GM19395 (cell line): Measurements from ENCODE around the gene DKKL1.

ENCODE experiments used
- ATAC-seq: cut with Tn5 transposase; IDR thresholded peaks from one replicate; pipeline ENCODE4 v1.9.1; 2021; ENCODE audit warnings: mild to moderate bottlenecking, moderate library complexity; ENCODE audit not compliant: unreplicated experiment

Gene DKKL1

GRCh38 chr19:49418511-49418910, 54.8 kb downstream of the DKKL1 start:
- no peak for ATAC-seq

- ATAC-seq = no peak
Measured at GRCh38 chr19:49419173-49419572, 55.5 kb downstream of the DKKL1 start.

- ATAC-seq = no peak
Measured at GRCh38 chr19:49420227-49420626, 56.5 kb downstream of the DKKL1 start.

GRCh38 chr19:49421039-49421877, 57.6 kb downstream of the DKKL1 start:
- no peak for ATAC-seq

GRCh38 chr19:49421878-49422202, 58.2 kb downstream of the DKKL1 start:
- no peak for ATAC-seq

GRCh38 chr19:49422407-49423070, 58.9 kb downstream of the DKKL1 start:
- ATAC-seq = no peak

GRCh38 chr19:49423071-49423984, 59.7 kb downstream of the DKKL1 start, which contains the start of gene PTH2:
Gene PTH2, minus strand, starts transcription at chr19:49423441. Its CDS starts 102 bp downstream, at chr19:49423339.
- ATAC-seq = no peak

- ATAC-seq = no peak
Measured at GRCh38 chr19:49423985-49424303, 60.3 kb downstream of the DKKL1 start.
